K562 (cell line): ENCODE measurements around the gene EXOC3L2. TPM values are rescaled to one million over a fixed set of nuclear protein-coding genes. Genes with fewer than 3 reads are reported as not detected.

Source experiments
- AFF4 ChIP-seq: sonication (generic); formaldehyde crosslinking; IDR thresholded peaks from 2 replicates; pipeline ENCODE4 v1.8.0; 2023; ENCODE audit warnings: mild to moderate bottlenecking, missing genetic modification reagents
- CHD1 ChIP-seq: fragments of 200-600 bp; sonication (generic); IDR thresholded peaks from one replicate; pipeline ENCODE4 v1.6.1; 2012; ENCODE audit warnings: mild to moderate bottlenecking, moderate library complexity, low read length, inconsistent platforms
- CREB3L1 ChIP-seq: fragments of 450-650 bp; IDR thresholded peaks from 2 replicates; pipeline ENCODE4 v1.6.1; 2014; ENCODE audit warnings: low read depth, mild to moderate bottlenecking, moderate library complexity, borderline replicate concordance
- E2F1 ChIP-seq: sonication (generic); formaldehyde crosslinking; IDR thresholded peaks from 2 replicates; pipeline ENCODE4 v1.8.1; 2023; ENCODE audit warnings: mild to moderate bottlenecking, missing genetic modification reagents, moderate library complexity
- FOSL1 ChIP-seq: fragments of 200-800 bp; sonication (Bioruptor generic); conservative IDR thresholded peaks from 2 replicates; pipeline ENCODE4 v1.6.1; 2016; ENCODE audit warnings: missing genetic modification characterization, missing compliant biosample characterization
- PBX2 ChIP-seq, 2 experiments: IDR thresholded peaks in 1 of 2; conservative IDR thresholded peaks in 1 of 2; 2 replicates each; pipeline ENCODE4 v1.6.1; 2016; ENCODE audit warnings: low read depth in 2 of 2, mild to moderate bottlenecking in 1 of 2, missing compliant biosample characterization in 1 of 2, missing genetic modification characterization in 1 of 2, moderate library complexity in 1 of 2
- POU5F1 ChIP-seq: fragments of 150-350 bp; IDR thresholded peaks from 2 replicates; pipeline ENCODE4 v1.6.1; 2014; ENCODE audit warnings: borderline replicate concordance, low read length, low read depth, mild to moderate bottlenecking; ENCODE audit not compliant: partially characterized antibody
- PTBP1 ChIP-seq: fragments of 200-400 bp; formaldehyde crosslinking; IDR thresholded peaks from 2 replicates; pipeline ENCODE4 v1.6.1; 2017; ENCODE audit warnings: low read depth, low read length
- RBM15 ChIP-seq: fragments of 200-400 bp; formaldehyde crosslinking; IDR thresholded peaks from 2 replicates; pipeline ENCODE4 v1.6.1; 2018; ENCODE audit warnings: mild to moderate bottlenecking, low read length, moderate library complexity; ENCODE audit not compliant: insufficient read depth
- TARDBP ChIP-seq: fragments of 450-650 bp; IDR thresholded peaks from 2 replicates; pipeline ENCODE4 v1.6.1; 2016
- ZBTB11 ChIP-seq, 3 experiments: fragments of 200-800 bp in 1 of 3; fragments of 250-450 bp in 1 of 3; fragments of 450-650 bp in 1 of 3; sonication (Bioruptor Pico) in 1 of 3; sonication (Bioruptor generic) in 1 of 3; formaldehyde crosslinking in 1 of 3; IDR thresholded peaks; 2 replicates each; pipeline versions ENCODE4 v1.6.1 to v1.8.0; 2016 to 2022; ENCODE audit warnings: mild to moderate bottlenecking in 2 of 3, missing genetic modification characterization in 2 of 3, missing compliant biosample characterization in 1 of 3, moderate library complexity in 1 of 3
- ZNF174 ChIP-seq: fragments of 250-450 bp; sonication (Bioruptor Pico); IDR thresholded peaks from 2 replicates; pipeline ENCODE4 v1.4.0; 2020; ENCODE audit warnings: mild to moderate bottlenecking
- ZNF707 ChIP-seq: fragments of 250-450 bp; sonication (Bioruptor Pico); conservative IDR thresholded peaks from 2 replicates; pipeline ENCODE4 v1.8.0; 2022; ENCODE audit warnings: inconsistent platforms, mild to moderate bottlenecking, moderate library complexity
- polyA plus RNA-seq, 8 experiments: library from polyadenylated mRNA; depleted of rRNA in 4 of 8; stranded (reverse) in 5 of 8; unstranded in 3 of 8; fragments of >200 nt; fragmentation: Nextera tagmentation in 2 of 8; fragmentation: Illumina TruSeq in 1 of 8; extraction: Ambion mirVana in 2 of 8; extraction: Trizol in 1 of 8; gene quantifications; 2 replicates each; pipeline versions ENCODE4 v1.2.1 to v1.2.3, GENCODE V29; 2011 to 2014; ENCODE audit warnings: inconsistent platforms in 1 of 8, missing spikeins in 1 of 8
- total RNA-seq, 7 experiments: library from RNA; depleted of rRNA in 6 of 7; stranded (reverse); fragments of >200 nt in 6 of 7; fragmentation: Illumina TruSeq in 2 of 7; extraction: Trizol in 2 of 7; gene quantifications; 2 replicates each; pipeline versions ENCODE4 v1.2.1 to v1.2.3, GENCODE V29; 2011 to 2021; ENCODE audit warnings: low replicate concordance in 1 of 7

Gene EXOC3L2
- total and polyA plus RNA-seq, 9 of the 15 experiments (the other 6 are each of a cell fraction or from before 2014, with no cell fraction given), result 0.31 to 19.0 (median 2.4) TPM

- TF ChIP-seq FOSL1 (tag) (no peak), RBM15 (no peak), AFF4 (CRISPR knock-in tag) (0 out of 2 replicates have a peak, but pooled peaks have one; percentile 27), ZNF707 (no peak), PTBP1 (no peak), TARDBP (no peak), E2F1 (CRISPR knock-in tag) (no peak), ZBTB11 (CRISPR knock-in tag; IDR thresholded peaks at IDR 0.05) (0 out of 6 replicates have a peak, but pooled peaks of 1 of the 3 experiments have one; percentile 32), CREB3L1 (peak; percentile 51), CHD1 (peak; percentile 13), POU5F1 (no peak), PBX2 (CRISPR knock-in tag; IDR thresholded peaks at IDR 0.05; ENCODE audit: low read depth) (no peak), PBX2 (tag; conservative IDR thresholded peaks at IDR 0.05; ENCODE audit: low read depth) (no peak), ZNF174 (CRISPR knock-in tag) (no peak)
Observed at GRCh38 chr19:45179892-45180370, 65.3 kb downstream of the EXOC3L2 start (continued).
